OCI-LY7 (cell line): Measurements from ENCODE around the gene GLTP. TPM values are rescaled to one million over a fixed set of nuclear protein-coding genes. Genes with fewer than 3 reads are reported as not detected.

Experiments
- BruUV-seq: library from RNA; stranded (reverse); fragments of 400-500 nt; replicated peaks from 2 replicates; lab custom pipeline; 2021; lab: Mats Ljungman, UMichigan
- CTCF ChIA-PET: fragments of 300-600 bp; sonication (Branson Sonifier 250); formaldehyde crosslinking; loops from one replicate; lab custom pipeline; 2022; ENCODE audit warnings: antibody characterized with exemption; ENCODE audit not compliant: unreplicated experiment; lab: Charles Lee
- POLR2A ChIA-PET: fragments of 300-600 bp; sonication (Branson Sonifier 250); formaldehyde crosslinking; loops from one replicate; lab custom pipeline; 2022; ENCODE audit warnings: antibody characterized with exemption; lab: Charles Lee
- DNase-seq: peaks from one replicate; pipeline ENCODE4 v3.0.0-alpha.2; 2015; ENCODE audit warnings: low spot score
- H2AFZ ChIP-seq: fragments of 200-600 bp; sonication (generic), shearing (Covaris generic); 2 replicates; pipeline ENCODE4 v1.6.1; 2014; ENCODE audit warnings: mild to moderate bottlenecking, antibody characterized with exemption, low read length, moderate library complexity
- H3K27ac ChIP-seq: fragments of 200-600 bp; sonication (generic); 2 replicates; pipeline ENCODE4 v1.5.1; 2014; ENCODE audit warnings: mixed run types, low read depth, mild to moderate bottlenecking, moderate library complexity, low read length, inconsistent platforms; ENCODE audit not compliant: poor library complexity, severe bottlenecking
- H3K36me3 ChIP-seq: fragments of 200-600 bp; sonication (generic); 2 replicates; pipeline ENCODE4 v1.6.1; 2014; ENCODE audit warnings: mild to moderate bottlenecking, antibody characterized with exemption, low read length, moderate library complexity, mixed read lengths; ENCODE audit not compliant: insufficient read depth
- H3K4me1 ChIP-seq: fragments of 200-600 bp; sonication (generic); 2 replicates; pipeline ENCODE4 v1.5.1; 2014; ENCODE audit warnings: mild to moderate bottlenecking, low read length; ENCODE audit not compliant: insufficient read depth, poor library complexity, severe bottlenecking
- H3K4me2 ChIP-seq: fragments of 200-600 bp; sonication (generic); 2 replicates; pipeline ENCODE4 v1.6.1; 2014; ENCODE audit warnings: mild to moderate bottlenecking, low read length
- H3K4me3 ChIP-seq: fragments of 200-600 bp; sonication (generic); 2 replicates; pipeline ENCODE4 v1.5.1; 2014; ENCODE audit warnings: mild to moderate bottlenecking, low read depth, low read length; ENCODE audit not compliant: poor library complexity, severe bottlenecking
- H3K79me2 ChIP-seq: fragments of 200-600 bp; sonication (generic); 2 replicates; pipeline ENCODE4 v1.6.1; 2016; ENCODE audit warnings: low read depth, mild to moderate bottlenecking, low read length, moderate library complexity, mixed read lengths; ENCODE audit not compliant: insufficient read depth
- H3K9me2 ChIP-seq: fragments of 200-600 bp; sonication (generic); 2 replicates; pipeline ENCODE4 v1.6.1; 2016; ENCODE audit warnings: mild to moderate bottlenecking, low read length, mixed read lengths; ENCODE audit not compliant: insufficient read depth
- H3K9me3 ChIP-seq: fragments of 200-600 bp; sonication (generic); 2 replicates; pipeline ENCODE4 v1.6.1; 2014; ENCODE audit warnings: mild to moderate bottlenecking, mixed run types, low read length, mixed read lengths
- H4K20me1 ChIP-seq: fragments of 200-600 bp; sonication (generic); 2 replicates; pipeline ENCODE4 v1.6.1; 2014; ENCODE audit warnings: mild to moderate bottlenecking, antibody characterized with exemption, low read length, moderate library complexity, mixed read lengths; ENCODE audit not compliant: insufficient read depth
- CTCF ChIP-seq: fragments of 200-600 bp; sonication (generic); conservative IDR thresholded peaks from 2 replicates; pipeline ENCODE4 v1.5.1; 2014; ENCODE audit warnings: mild to moderate bottlenecking, antibody characterized with exemption, low read length, moderate library complexity, mixed read lengths
- EZH2phosphoT487 ChIP-seq: fragments of 200-600 bp; sonication (generic); IDR thresholded peaks from 2 replicates; pipeline ENCODE4 v1.6.1; 2018; ENCODE audit warnings: low read depth, borderline replicate concordance, mild to moderate bottlenecking, mixed run types, antibody characterized with exemption, low read length, moderate library complexity, mixed read lengths
- intact Hi-C: fragments of 100-400 bp; cut with micrococcal nuclease; formaldehyde crosslinking; loops from one replicate; pipeline ENCODE4 v1.10.0; 2022; ENCODE audit not compliant: unreplicated experiment
- total RNA-seq, 2 experiments: library from RNA; depleted of rRNA in 1 of 2; stranded (reverse); fragments of >200 nt in 1 of 2; shearing (Covaris generic) in 1 of 2; gene quantifications; 2 replicates each; pipeline ENCODE4 v1.2.3, GENCODE V29; 2014 to 2022

GLTP gene
- total RNA-seq, 2 experiments from 2014 or later = 24.0 to 27.3 TPM

DNA sequence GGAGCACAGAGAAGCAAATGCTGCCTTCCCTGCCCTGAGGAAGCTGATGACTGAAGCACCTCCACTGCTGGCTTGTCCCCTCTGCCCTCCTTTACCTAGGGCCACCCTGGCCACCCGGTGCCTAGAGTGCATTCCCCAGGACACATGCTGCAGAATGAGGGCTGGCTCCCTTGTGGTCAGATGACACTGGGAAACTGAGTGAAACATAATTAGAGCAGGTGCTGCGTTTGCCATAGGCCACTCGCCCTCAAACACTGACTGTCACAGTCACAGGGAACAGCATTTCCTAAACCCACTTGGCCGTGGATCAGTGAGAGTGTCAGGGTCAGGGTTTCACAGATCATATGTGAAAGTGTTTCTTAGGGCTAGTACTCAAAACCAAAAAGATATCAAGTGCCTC is 35.7 kb upstream of the GLTP start:
- Histone ChIP-seq H3K4me2 (no peak overlapping the region), H4K20me1 (no peaks in the 10 kb centered on the region), H3K4me3 (no peak overlapping the region), H3K79me2 (no peaks in the 10 kb centered on the region), H3K9me2 (no peaks in the 10 kb centered on the region), H3K9me3 (no peaks in the 10 kb centered on the region), H2AFZ (no peak overlapping the region), H3K27ac (no peak overlapping the region), H3K36me3 (peaks cover 77% of the 10 kb centered on the region), H3K4me1 (no peaks in the 10 kb centered on the region)
- CTCF ChIA-PET = no interaction called here
- BruUV-seq = no TSS peak
- DNase-seq = no peak
- POLR2A ChIA-PET = no interaction called here
- intact Hi-C loops = no loop called here
- no peak for TF ChIP-seq CTCF

- peaks cover 83% of the 10 kb centered on the region for H3K36me3 ChIP-seq
- TF ChIP-seq EZH2phosphoT487 (no peak), CTCF (no peak)
- ChIA-PET CTCF (no interaction called here), POLR2A (interaction anchor here (0.8 kb wide), 1 partner anchor 1252 kb away, joined by 3 read pairs; no protein-coding TSS in a partner anchor)
- no peaks in the 10 kb centered on the region for H3K9me2 ChIP-seq
- intact Hi-C loops = no loop called here
- H3K27ac ChIP-seq = no peak overlapping the region
- no peaks in the 10 kb centered on the region for H4K20me1 ChIP-seq
- H3K9me3 ChIP-seq = no peaks in the 10 kb centered on the region
- no peaks in the 10 kb centered on the region for H3K4me1 ChIP-seq
- no TSS peak for BruUV-seq
- H3K79me2 ChIP-seq = no peaks in the 10 kb centered on the region
- no peak overlapping the region for H2AFZ ChIP-seq
- no peak for DNase-seq
- no peak overlapping the region for H3K4me2 ChIP-seq
- H3K4me3 ChIP-seq = no peak overlapping the region
Observed at GRCh38 chr12:109915171-109916040, 35.1 kb upstream of the GLTP start.

DNA sequence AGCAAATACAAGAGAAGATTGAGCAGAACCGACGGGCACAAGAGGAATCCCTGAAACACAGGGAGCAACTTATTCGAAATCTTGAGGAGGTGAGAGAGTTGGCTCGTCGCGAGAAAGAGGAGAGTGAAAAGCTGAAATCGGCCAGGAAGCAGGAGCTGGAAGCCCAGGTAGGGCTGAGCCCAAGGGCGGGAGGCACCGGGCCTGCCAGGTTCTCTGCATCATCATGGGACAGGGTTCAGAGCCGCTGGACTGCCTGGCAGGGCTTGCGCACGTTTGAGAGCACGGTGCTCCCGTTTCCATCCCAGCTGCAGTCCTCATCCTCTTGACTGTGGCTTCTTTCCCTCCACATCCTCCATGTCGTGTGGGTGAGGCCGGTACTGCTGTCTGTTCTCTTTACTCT is 34.1 kb upstream of the GLTP start:
- peaks cover 83% of the 10 kb centered on the region for H3K36me3 ChIP-seq
- no peaks in the 10 kb centered on the region for H4K20me1 ChIP-seq
- no peak overlapping the region for H2AFZ ChIP-seq
- ChIA-PET CTCF (no interaction called here), POLR2A (interaction anchor here (0.8 kb wide), 1 partner anchor 1253 kb away, joined by 3 read pairs; no protein-coding TSS in a partner anchor)
- no peaks in the 10 kb centered on the region for H3K9me2 ChIP-seq
- no peak overlapping the region for H3K4me3 ChIP-seq
- H3K4me1 ChIP-seq = no peaks in the 10 kb centered on the region
- BruUV-seq = no TSS peak
- intact Hi-C loops = no loop called here
- DNase-seq = no peak
- H3K27ac ChIP-seq = no peak overlapping the region
- H3K79me2 ChIP-seq = no peaks in the 10 kb centered on the region
- no peaks in the 10 kb centered on the region for H3K9me3 ChIP-seq
- H3K4me2 ChIP-seq = no peak overlapping the region
- TF ChIP-seq CTCF (no peak), EZH2phosphoT487 (no peak)
